A549 (cell line): Measurements from ENCODE around the gene ANKRD13C. TPM values are rescaled to one million over a fixed set of nuclear protein-coding genes. Genes with fewer than 3 reads are reported as not detected.

Experiments
- ATAC-seq, 2 experiments: fragments of 200-7000 bp in 1 of 2; fragments of >200 bp in 1 of 2; cut with Nextera tagmentation in 1 of 2; cut with Tn5 transposase in 1 of 2; 3 replicates each; pipeline versions ENCODE4 v1.8.0 to v1.9.1; 2018 to 2020; ENCODE audit warnings: mild to moderate bottlenecking in 1 of 2, moderate library complexity in 1 of 2
- CTCF ChIA-PET: fragments of 300-600 bp; sonication (Branson Sonifier 250); formaldehyde crosslinking; extraction: SDS; loops from one replicate; lab custom pipeline; 2021; ENCODE audit warnings: antibody characterized with exemption, inconsistent platforms; lab: Yijun Ruan, JAX
- POLR2A ChIA-PET: fragments of 350-600 bp; formaldehyde crosslinking; extraction: SDS; loops from one replicate; lab custom pipeline; 2021; ENCODE audit warnings: antibody characterized with exemption, inconsistent platforms; lab: Yijun Ruan, JAX
- DNase-seq, 2 experiments: peaks; one replicate each; pipeline versions ENCODE4 v3.0.0 to v3.0.0-alpha.2; 2011 to 2016; ENCODE audit warnings: low read depth in 1 of 2, low spot score in 1 of 2
- FAIRE-seq: peaks from 2 replicates; lab custom pipeline; 2011; peaks lifted over from hg19 to GRCh38; lab: Jason Lieb, UNC
- H3K27ac ChIP-seq, 2 experiments: fragments of >200 bp; sonication (Bioruptor Twin); formaldehyde crosslinking; 3 replicates each; pipeline ENCODE4 v1.5.1; 2016 to 2017
- H3K4me1 ChIP-seq: fragments of >200 bp; sonication (Bioruptor Twin); formaldehyde crosslinking; 3 replicates; pipeline ENCODE4 v1.6.1; 2016
- H3K4me2 ChIP-seq: fragments of >200 bp; sonication (Bioruptor Twin); formaldehyde crosslinking; 3 replicates; pipeline ENCODE4 v1.6.1; 2016
- H3K4me3 ChIP-seq: fragments of >200 bp; sonication (Bioruptor Twin); formaldehyde crosslinking; 3 replicates; pipeline ENCODE4 v1.5.1; 2016
- H3K9me3 ChIP-seq: fragments of >200 bp; sonication (Bioruptor Twin); formaldehyde crosslinking; 3 replicates; pipeline ENCODE4 v1.6.1; 2016
- BHLHE40 ChIP-seq: IDR thresholded peaks from 2 replicates; pipeline ENCODE4 v1.6.1; 2012; ENCODE audit warnings: low read depth, low read length, inconsistent platforms
- CHD2 ChIP-seq: fragments of 150-350 bp; IDR thresholded peaks from 2 replicates; pipeline ENCODE4 v1.6.1; 2014; ENCODE audit warnings: low read length; ENCODE audit not compliant: partially characterized antibody
- EHF ChIP-seq: fragments of 250-450 bp; sonication (Bioruptor Pico); IDR thresholded peaks from 2 replicates; pipeline ENCODE4 v1.5.0; 2020; ENCODE audit warnings: mild to moderate bottlenecking
- EHMT2 ChIP-seq: fragments of 200-600 bp; sonication (generic); IDR thresholded peaks from 2 replicates; pipeline ENCODE4 v1.6.1; 2016; ENCODE audit warnings: antibody characterized with exemption, low read depth, mild to moderate bottlenecking, moderate library complexity
- EP300 ChIP-seq, 2 experiments: fragments of >200 bp; sonication (Bioruptor Twin); formaldehyde crosslinking; IDR thresholded peaks; 2 replicates in 1 of 2; 3 replicates in 1 of 2; pipeline ENCODE4 v1.6.1; 2016 to 2017
- ESRRA ChIP-seq: fragments of 150-350 bp; IDR thresholded peaks from 2 replicates; pipeline ENCODE4 v1.6.1; 2014; ENCODE audit warnings: mild to moderate bottlenecking, low read length, borderline replicate concordance
- FOXS1 ChIP-seq: fragments of 250-450 bp; sonication (Bioruptor Pico); IDR thresholded peaks from 2 replicates; pipeline ENCODE4 v1.5.0; 2020; ENCODE audit warnings: mild to moderate bottlenecking, moderate library complexity
- HOXB13 ChIP-seq: fragments of 250-450 bp; sonication (Bioruptor Pico); IDR thresholded peaks from 2 replicates; pipeline ENCODE4 v1.5.0; 2020; ENCODE audit warnings: low read depth, mild to moderate bottlenecking, moderate library complexity
- HOXB5 ChIP-seq: fragments of 250-450 bp; sonication (Bioruptor Pico); IDR thresholded peaks from 2 replicates; pipeline ENCODE4 v1.5.0; 2020; ENCODE audit warnings: mild to moderate bottlenecking, moderate library complexity
- KDM1A ChIP-seq: fragments of 200-600 bp; sonication (generic); IDR thresholded peaks from 2 replicates; pipeline ENCODE4 v1.6.1; 2016; ENCODE audit warnings: low read depth, mild to moderate bottlenecking
- KDM5A ChIP-seq: fragments of 200-600 bp; sonication (generic); IDR thresholded peaks from 2 replicates; pipeline ENCODE4 v1.6.1; 2016; ENCODE audit warnings: antibody characterized with exemption, mild to moderate bottlenecking
- MYC ChIP-seq: IDR thresholded peaks from 2 replicates; pipeline ENCODE4 v1.6.1; 2012; ENCODE audit warnings: mild to moderate bottlenecking, inconsistent platforms, low read length, improper control_type of control experiment, borderline replicate concordance
- NPAS2 ChIP-seq: fragments of 250-450 bp; sonication (Bioruptor Pico); IDR thresholded peaks from 2 replicates; pipeline ENCODE4 v1.8.0; 2022; ENCODE audit warnings: mild to moderate bottlenecking, moderate library complexity, borderline replicate concordance
- NR3C1 ChIP-seq: fragments of >200 bp; sonication (Bioruptor Twin); formaldehyde crosslinking; IDR thresholded peaks from 3 replicates; pipeline ENCODE4 v1.6.1; 2017
- PHF8 ChIP-seq: fragments of 200-600 bp; sonication (generic); IDR thresholded peaks from 2 replicates; pipeline ENCODE4 v1.6.1; 2016; ENCODE audit warnings: low read depth, mild to moderate bottlenecking, antibody characterized with exemption, moderate library complexity, borderline replicate concordance
- POLR2A ChIP-seq: IDR thresholded peaks from 2 replicates; pipeline ENCODE4 v1.6.1; 2012; ENCODE audit warnings: mild to moderate bottlenecking, low read length
- RAD21 ChIP-seq, 2 experiments: fragments of >200 bp in 1 of 2; sonication (Bioruptor Twin) in 1 of 2; formaldehyde crosslinking in 1 of 2; IDR thresholded peaks in 1 of 2; conservative IDR thresholded peaks in 1 of 2; 2 replicates in 1 of 2; 3 replicates in 1 of 2; pipeline ENCODE4 v1.6.1; 2012 to 2018; ENCODE audit warnings: inconsistent platforms in 1 of 2
- ZSCAN20 ChIP-seq: fragments of 250-450 bp; sonication (Bioruptor Pico); IDR thresholded peaks from 2 replicates; pipeline ENCODE4 v1.8.0; 2022; ENCODE audit warnings: mild to moderate bottlenecking, moderate library complexity
- WGBS: methylation state at CpG from one replicate; pipeline ENCODE4 v1.1.6; 2017; ENCODE audit errors: missing lambda C conversion rate; 5-methylcytosine and 5-hydroxymethylcytosine counted together
- polyA plus RNA-seq, 4 experiments: library from polyadenylated mRNA; depleted of rRNA in 3 of 4; stranded (reverse); fragments of >200 nt; fragmentation: RNase III in 1 of 4; extraction: RNeasy Plus Mini Kit Qiagen cat#74134 plus additional on column Dnase treatment in 1 of 4; gene quantifications; 2 replicates in 3 of 4; 3 replicates in 1 of 4; pipeline ENCODE4 v1.2.3, GENCODE V29; 2011 to 2017
- TF ChIP-seq, protein P1 (sequence below): fragments of 200-600 bp; sonication (generic); IDR thresholded peaks from 2 replicates; pipeline ENCODE4 v1.6.1; 2016; ENCODE audit warnings: antibody characterized with exemption, mild to moderate bottlenecking, moderate library complexity
- TF ChIP-seq, protein P2 (sequence below): fragments of >200 bp; sonication (Bioruptor Twin); formaldehyde crosslinking; IDR thresholded peaks from 3 replicates; pipeline ENCODE4 v1.6.1; 2016

Gene ANKRD13C
- polyA plus RNA-seq, 2 of the 4 experiments (the other 2 are of a cell fraction), result 8.1 to 12.5 TPM

DNA sequence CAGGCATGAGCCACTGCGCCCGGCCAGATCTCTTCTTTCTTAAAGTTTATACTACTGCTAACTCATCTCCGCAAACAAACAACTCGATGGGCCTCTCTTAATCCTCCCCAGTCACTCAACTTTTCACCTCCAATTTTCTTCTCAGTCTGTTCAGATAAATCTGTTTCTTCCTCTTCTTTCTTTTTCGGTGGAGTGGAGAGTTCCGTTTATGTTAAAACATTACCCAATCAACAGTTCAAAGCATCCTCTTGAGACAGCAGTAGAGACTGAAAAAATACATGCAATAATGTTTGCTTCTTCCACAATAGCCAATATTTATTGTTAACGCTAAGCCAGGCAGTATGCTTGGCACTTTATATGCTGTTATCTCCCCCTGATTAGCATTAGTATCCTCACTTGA lies 1.4 kb upstream of the ANKRD13C start:
- no peak for ATAC-seq
- Histone ChIP-seq H3K27ac (no peak overlapping the region), H3K4me2 (no peak overlapping the region; the same call in 2 of the 3 replicates), H3K9me3 (no peaks in the 10 kb centered on the region), H3K4me3 (no peak overlapping the region), H3K4me1 (peaks cover 15% of the 10 kb centered on the region; the same call in 2 of the 3 replicates)
- no peak for FAIRE-seq
- 81% methylated on average over 7 of the region's 7 CpGs for WGBS
- TF ChIP-seq MYC (no peak), ZSCAN20 (no peak), EP300 (IDR thresholded peaks at IDR 0.05) (no peak), BHLHE40 (no peak), NPAS2 (CRISPR knock-in tag) (no peak), HOXB13 (CRISPR knock-in tag) (no peak), KDM5A (no peak), EHF (CRISPR knock-in tag) (no peak), CHD2 (no peak), EHMT2 (no peak), POLR2A (no peak), NR3C1 (no peak), RAD21 (conservative IDR thresholded peaks at IDR 0.05 in 1 of 2, IDR thresholded peaks at IDR 0.05 in 1 of 2) (no peak), ESRRA (no peak), FOXS1 (CRISPR knock-in tag) (no peak), HOXB5 (no peak), PHF8 (no peak)
- TF ChIP-seq, protein P1, sequence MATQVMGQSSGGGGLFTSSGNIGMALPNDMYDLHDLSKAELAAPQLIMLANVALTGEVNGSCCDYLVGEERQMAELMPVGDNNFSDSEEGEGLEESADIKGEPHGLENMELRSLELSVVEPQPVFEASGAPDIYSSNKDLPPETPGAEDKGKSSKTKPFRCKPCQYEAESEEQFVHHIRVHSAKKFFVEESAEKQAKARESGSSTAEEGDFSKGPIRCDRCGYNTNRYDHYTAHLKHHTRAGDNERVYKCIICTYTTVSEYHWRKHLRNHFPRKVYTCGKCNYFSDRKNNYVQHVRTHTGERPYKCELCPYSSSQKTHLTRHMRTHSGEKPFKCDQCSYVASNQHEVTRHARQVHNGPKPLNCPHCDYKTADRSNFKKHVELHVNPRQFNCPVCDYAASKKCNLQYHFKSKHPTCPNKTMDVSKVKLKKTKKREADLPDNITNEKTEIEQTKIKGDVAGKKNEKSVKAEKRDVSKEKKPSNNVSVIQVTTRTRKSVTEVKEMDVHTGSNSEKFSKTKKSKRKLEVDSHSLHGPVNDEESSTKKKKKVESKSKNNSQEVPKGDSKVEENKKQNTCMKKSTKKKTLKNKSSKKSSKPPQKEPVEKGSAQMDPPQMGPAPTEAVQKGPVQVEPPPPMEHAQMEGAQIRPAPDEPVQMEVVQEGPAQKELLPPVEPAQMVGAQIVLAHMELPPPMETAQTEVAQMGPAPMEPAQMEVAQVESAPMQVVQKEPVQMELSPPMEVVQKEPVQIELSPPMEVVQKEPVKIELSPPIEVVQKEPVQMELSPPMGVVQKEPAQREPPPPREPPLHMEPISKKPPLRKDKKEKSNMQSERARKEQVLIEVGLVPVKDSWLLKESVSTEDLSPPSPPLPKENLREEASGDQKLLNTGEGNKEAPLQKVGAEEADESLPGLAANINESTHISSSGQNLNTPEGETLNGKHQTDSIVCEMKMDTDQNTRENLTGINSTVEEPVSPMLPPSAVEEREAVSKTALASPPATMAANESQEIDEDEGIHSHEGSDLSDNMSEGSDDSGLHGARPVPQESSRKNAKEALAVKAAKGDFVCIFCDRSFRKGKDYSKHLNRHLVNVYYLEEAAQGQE, result no peak
- TF ChIP-seq, protein P2, sequence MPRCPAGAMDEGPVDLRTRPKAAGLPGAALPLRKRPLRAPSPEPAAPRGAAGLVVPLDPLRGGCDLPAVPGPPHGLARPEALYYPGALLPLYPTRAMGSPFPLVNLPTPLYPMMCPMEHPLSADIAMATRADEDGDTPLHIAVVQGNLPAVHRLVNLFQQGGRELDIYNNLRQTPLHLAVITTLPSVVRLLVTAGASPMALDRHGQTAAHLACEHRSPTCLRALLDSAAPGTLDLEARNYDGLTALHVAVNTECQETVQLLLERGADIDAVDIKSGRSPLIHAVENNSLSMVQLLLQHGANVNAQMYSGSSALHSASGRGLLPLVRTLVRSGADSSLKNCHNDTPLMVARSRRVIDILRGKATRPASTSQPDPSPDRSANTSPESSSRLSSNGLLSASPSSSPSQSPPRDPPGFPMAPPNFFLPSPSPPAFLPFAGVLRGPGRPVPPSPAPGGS, result no peak
- DNase-seq, result no peak
- ChIA-PET POLR2A (interaction anchor here (4.3 kb wide), 1 partner anchor 55 kb away, joined by 62 read pairs; the partner anchor contains the start of gene CTH), CTCF (no interaction called here)

DNA sequence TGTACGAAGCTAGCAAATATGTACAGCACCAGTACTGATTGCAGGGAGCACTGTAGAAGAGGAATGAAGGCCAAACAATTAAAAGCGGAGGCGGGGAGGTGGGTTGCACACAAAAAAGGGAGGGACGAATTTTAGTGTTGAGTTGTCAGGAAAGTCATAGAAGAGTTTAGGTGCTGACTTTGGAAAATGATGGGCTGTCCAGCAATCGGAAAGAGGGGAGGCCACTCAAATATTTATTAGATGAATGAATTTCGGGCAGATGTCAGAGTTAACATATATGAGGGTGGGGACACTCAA lies 537 bp upstream of the ANKRD13C start:
- H3K9me3 ChIP-seq, result no peaks in the 10 kb centered on the region
- POLR2A ChIA-PET, result interaction anchor here (0.9 to 4.3 kb wide), 9 partner anchors 12 to 169 kb away, joined by 3 to 62 read pairs (median 6); partner anchors contain the start of genes CTH and SRSF11
- peaks cover 15% of the 10 kb centered on the region; the same call in 2 of the 3 replicates for H3K4me1 ChIP-seq
- TF ChIP-seq KDM1A (0 out of 2 replicates have a peak, but pooled peaks have one; percentile 0), KDM5A (no peak)
- 28% methylated on average over 6 of the region's 6 CpGs for WGBS
- ATAC-seq (no peak), DNase-seq (no peak), FAIRE-seq (no peak)
- peak overlapping the region; percentile 94 to 95 for H3K27ac ChIP-seq
- peak overlapping the region; percentile 67 for H3K4me3 ChIP-seq
- H3K4me2 ChIP-seq, result peak overlapping the region; percentile 78
- CTCF ChIA-PET, result no interaction called here
